DOHH2 (cell line): ENCODE results near the gene CFAP251.

Experiments
- H3F3A ChIP-seq: fragments of 200-600 bp; sonication (generic), shearing (Covaris generic); 2 replicates; pipeline ENCODE4 v1.6.0; 2016; ENCODE audit warnings: antibody characterized with exemption, mild to moderate bottlenecking; ENCODE audit not compliant: control insufficient read depth, insufficient read depth
- H3K27ac ChIP-seq: fragments of 200-600 bp; sonication (generic); 2 replicates; pipeline ENCODE4 v1.5.1; 2014; ENCODE audit warnings: low read depth, mild to moderate bottlenecking, low read length, moderate library complexity
- H3K27me3 ChIP-seq: fragments of 200-600 bp; sonication (generic); 2 replicates; pipeline ENCODE4 v1.6.1; 2014; ENCODE audit warnings: mild to moderate bottlenecking, low read length, mixed read lengths; ENCODE audit not compliant: control insufficient read depth
- H3K36me3 ChIP-seq: fragments of 200-600 bp; sonication (generic); 2 replicates; pipeline ENCODE4 v1.6.1; 2014; ENCODE audit warnings: mild to moderate bottlenecking, low read length, moderate library complexity, mixed read lengths; ENCODE audit not compliant: control insufficient read depth
- H3K4me1 ChIP-seq: fragments of 200-600 bp; sonication (generic); 2 replicates; pipeline ENCODE4 v1.6.1; 2014; ENCODE audit warnings: mild to moderate bottlenecking, low read length, mixed read lengths; ENCODE audit not compliant: control insufficient read depth
- H3K4me2 ChIP-seq: fragments of 200-600 bp; sonication (generic); 2 replicates; pipeline ENCODE4 v1.6.0; 2014; ENCODE audit warnings: mild to moderate bottlenecking, low read length, moderate library complexity
- H3K4me3 ChIP-seq: fragments of 200-600 bp; sonication (generic); 2 replicates; pipeline ENCODE4 v1.5.1; 2014; ENCODE audit warnings: mild to moderate bottlenecking, low read length, mixed read lengths
- H3K79me2 ChIP-seq: fragments of 200-600 bp; sonication (generic); 2 replicates; pipeline ENCODE4 v1.6.1; 2014; ENCODE audit warnings: mild to moderate bottlenecking, low read length, mixed read lengths; ENCODE audit not compliant: control insufficient read depth
- H3K9me2 ChIP-seq: fragments of 200-600 bp; sonication (generic); replicated peaks from 2 replicates; pipeline ENCODE4 v1.6.1; 2014; ENCODE audit warnings: mild to moderate bottlenecking, low read length, mixed read lengths; ENCODE audit not compliant: control insufficient read depth
- H3K9me3 ChIP-seq: fragments of 200-600 bp; sonication (generic); 2 replicates; pipeline ENCODE4 v1.6.1; 2014; ENCODE audit warnings: antibody characterized with exemption, low read length, mixed read lengths; ENCODE audit not compliant: control insufficient read depth, insufficient read depth
- H4K20me1 ChIP-seq: fragments of 200-600 bp; sonication (generic); 2 replicates; pipeline ENCODE4 v1.6.0; 2014; ENCODE audit warnings: low read depth, mild to moderate bottlenecking, antibody characterized with exemption, low read length, moderate library complexity; ENCODE audit not compliant: control insufficient read depth, insufficient read depth
- EZH2phosphoT487 ChIP-seq: fragments of 200-600 bp; sonication (generic); IDR thresholded peaks from 2 replicates; pipeline ENCODE4 v1.6.1; 2017; ENCODE audit warnings: borderline replicate concordance, mild to moderate bottlenecking, antibody characterized with exemption, low read length, moderate library complexity, mixed read lengths
- TF ChIP-seq, protein P1 (sequence below): fragments of 200-600 bp; sonication (generic); IDR thresholded peaks from one replicate; pipeline ENCODE4 v1.5.1; 2014; ENCODE audit warnings: antibody characterized with exemption, mild to moderate bottlenecking, low read depth, low read length; ENCODE audit not compliant: poor library complexity, severe bottlenecking

CFAP251 gene

DNA sequence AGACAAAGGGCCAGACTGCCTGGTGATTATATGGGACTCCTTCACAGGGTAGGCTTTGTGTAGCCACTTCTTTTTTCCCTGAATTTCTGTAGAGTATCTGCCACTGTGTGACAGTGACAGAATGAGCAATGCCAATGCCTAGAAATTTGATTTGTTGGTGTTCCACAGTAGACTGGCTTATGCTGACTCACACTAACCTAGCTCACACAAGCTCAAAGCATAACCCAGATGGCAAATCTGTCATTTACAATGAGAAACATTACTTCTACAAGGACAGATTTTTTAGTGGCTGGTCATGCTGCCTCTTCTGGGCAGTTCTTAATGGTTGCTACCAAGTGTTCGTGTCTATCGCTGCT, 15.9 kb downstream of the CFAP251 start:
- H3F3A ChIP-seq: 0 out of 2 replicates have a peak, but pooled peaks cover 3% of the 10 kb centered on the region
- H3K4me2 ChIP-seq: no peak overlapping the region
- no peak for TF ChIP-seq EZH2phosphoT487
- TF ChIP-seq, protein P1, sequence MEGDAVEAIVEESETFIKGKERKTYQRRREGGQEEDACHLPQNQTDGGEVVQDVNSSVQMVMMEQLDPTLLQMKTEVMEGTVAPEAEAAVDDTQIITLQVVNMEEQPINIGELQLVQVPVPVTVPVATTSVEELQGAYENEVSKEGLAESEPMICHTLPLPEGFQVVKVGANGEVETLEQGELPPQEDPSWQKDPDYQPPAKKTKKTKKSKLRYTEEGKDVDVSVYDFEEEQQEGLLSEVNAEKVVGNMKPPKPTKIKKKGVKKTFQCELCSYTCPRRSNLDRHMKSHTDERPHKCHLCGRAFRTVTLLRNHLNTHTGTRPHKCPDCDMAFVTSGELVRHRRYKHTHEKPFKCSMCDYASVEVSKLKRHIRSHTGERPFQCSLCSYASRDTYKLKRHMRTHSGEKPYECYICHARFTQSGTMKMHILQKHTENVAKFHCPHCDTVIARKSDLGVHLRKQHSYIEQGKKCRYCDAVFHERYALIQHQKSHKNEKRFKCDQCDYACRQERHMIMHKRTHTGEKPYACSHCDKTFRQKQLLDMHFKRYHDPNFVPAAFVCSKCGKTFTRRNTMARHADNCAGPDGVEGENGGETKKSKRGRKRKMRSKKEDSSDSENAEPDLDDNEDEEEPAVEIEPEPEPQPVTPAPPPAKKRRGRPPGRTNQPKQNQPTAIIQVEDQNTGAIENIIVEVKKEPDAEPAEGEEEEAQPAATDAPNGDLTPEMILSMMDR: no peak
- H3K27me3 ChIP-seq: no peaks in the 10 kb centered on the region
- peaks cover 73% of the 10 kb centered on the region for H3K36me3 ChIP-seq
- H3K9me2 ChIP-seq: no peaks in the 10 kb centered on the region
- no peaks in the 10 kb centered on the region for H3K79me2 ChIP-seq
- no peak overlapping the region for H3K4me3 ChIP-seq
- H3K4me1 ChIP-seq: peaks cover 19% of the 10 kb centered on the region
- H3K27ac ChIP-seq: no peak overlapping the region
- no peaks in the 10 kb centered on the region for H4K20me1 ChIP-seq
- no peaks in the 10 kb centered on the region for H3K9me3 ChIP-seq

DNA sequence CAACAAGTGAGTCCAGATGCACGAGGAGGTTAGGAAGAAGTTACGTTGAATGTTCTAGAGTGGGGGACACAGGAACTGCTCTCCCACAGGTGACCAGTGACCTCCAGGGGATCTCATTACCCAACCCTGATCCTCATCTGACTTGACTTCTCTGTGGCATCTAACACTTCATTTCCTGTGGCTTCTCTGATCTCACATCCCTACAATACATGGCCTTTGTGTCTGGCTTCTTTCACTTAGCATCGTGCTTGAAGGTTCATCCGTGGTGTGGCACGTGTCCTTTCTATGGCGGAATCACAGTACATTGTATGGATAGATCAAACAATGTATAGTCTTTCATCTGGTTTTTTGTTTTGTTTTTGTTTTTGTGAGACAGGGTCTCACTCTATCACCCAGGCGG, 19.3 kb downstream of the CFAP251 start:
- Histone ChIP-seq H3K79me2 (no peaks in the 10 kb centered on the region), H4K20me1 (no peaks in the 10 kb centered on the region), H3K4me1 (peaks cover 5% of the 10 kb centered on the region), H3K4me2 (no peak overlapping the region), H3F3A (no peaks in the 10 kb centered on the region), H3K9me2 (no peaks in the 10 kb centered on the region), H3K4me3 (no peak overlapping the region), H3K27ac (no peak overlapping the region), H3K9me3 (no peaks in the 10 kb centered on the region), H3K36me3 (peaks cover 73% of the 10 kb centered on the region), H3K27me3 (no peaks in the 10 kb centered on the region)
- TF ChIP-seq, protein P1: no peak
- TF ChIP-seq EZH2phosphoT487: no peak

DNA sequence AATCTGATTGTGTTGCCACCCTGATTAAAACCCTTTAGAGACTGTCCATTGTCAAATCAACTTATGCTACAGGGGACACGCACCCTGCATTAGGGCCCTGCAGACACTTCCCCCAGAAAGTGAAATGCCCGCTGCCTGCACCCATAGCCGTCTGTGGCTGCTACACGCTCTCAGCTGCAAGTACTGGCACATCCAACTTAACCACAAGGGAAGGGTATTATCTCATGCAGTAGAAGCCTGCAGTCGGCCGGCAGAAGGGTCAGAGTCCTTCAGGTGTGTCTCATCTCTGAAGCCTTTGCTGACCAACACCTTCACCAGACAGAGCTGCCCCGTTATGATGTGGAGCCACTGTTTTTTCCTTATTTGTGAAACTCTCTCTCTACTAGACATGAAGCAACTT, 20.8 kb downstream of the CFAP251 start:
- Histone ChIP-seq H3K4me3 (no peak overlapping the region), H3F3A (no peaks in the 10 kb centered on the region)

More for the DNA sequence above, 20.8 kb downstream of the CFAP251 start:
- TF ChIP-seq, protein P1: no peak
- TF ChIP-seq EZH2phosphoT487: no peak
- Histone ChIP-seq H3K79me2 (no peaks in the 10 kb centered on the region), H3K9me2 (no peaks in the 10 kb centered on the region), H3K27me3 (no peaks in the 10 kb centered on the region), H3K27ac (no peak overlapping the region), H3K36me3 (peaks cover 67% of the 10 kb centered on the region), H3K4me2 (no peak overlapping the region), H4K20me1 (no peaks in the 10 kb centered on the region), H3K4me1 (peaks cover 5% of the 10 kb centered on the region), H3K9me3 (no peaks in the 10 kb centered on the region)
